GM21723 (cell line): ENCODE measurements around the gene DIP2C.

Experiments
- ATAC-seq: cut with Tn5 transposase; IDR thresholded peaks from one replicate; pipeline ENCODE4 v1.9.1; 2021; ENCODE audit warnings: mild to moderate bottlenecking, moderate library complexity; ENCODE audit not compliant: unreplicated experiment

Gene DIP2C

DNA sequence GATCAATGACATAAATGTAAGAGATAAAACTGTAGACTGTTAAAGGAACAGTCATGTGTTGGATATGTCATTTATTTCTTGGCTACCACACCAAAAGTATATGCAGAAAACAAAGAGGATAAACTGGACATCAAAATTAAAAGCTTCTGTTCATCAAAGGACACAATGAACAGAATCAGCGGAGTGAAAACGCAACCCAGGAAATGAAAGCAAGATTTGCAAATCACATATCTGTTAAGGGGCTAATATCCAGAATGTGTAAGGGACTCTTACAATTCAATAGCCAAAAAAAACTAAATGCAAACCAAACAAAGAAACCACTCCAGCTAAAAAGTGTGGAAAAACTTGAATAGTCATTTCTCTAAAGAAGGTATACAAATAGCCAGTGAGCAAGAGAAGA is 390.0 kb downstream of the DIP2C start:
- no peak for ATAC-seq

DNA sequence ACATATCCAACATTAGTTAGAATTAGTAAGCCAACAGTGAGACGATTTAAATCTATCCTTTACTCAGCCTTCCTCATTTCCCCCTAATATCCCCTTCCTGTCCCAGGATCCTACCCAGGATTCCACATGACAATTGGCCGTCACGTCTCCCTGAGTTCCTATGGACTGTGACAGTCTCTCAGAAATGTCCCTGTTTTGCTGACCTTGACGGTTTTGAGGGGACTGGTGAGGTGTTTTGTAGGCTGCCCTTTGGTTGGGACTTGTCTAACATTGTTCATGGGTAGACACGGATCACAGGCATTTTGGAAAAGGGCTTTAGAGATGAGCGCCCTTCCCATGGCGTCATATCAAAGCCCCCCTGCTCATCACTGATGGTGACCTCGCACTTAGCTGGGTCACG is 391.4 kb downstream of the DIP2C start:
- ATAC-seq, result no peak

DNA sequence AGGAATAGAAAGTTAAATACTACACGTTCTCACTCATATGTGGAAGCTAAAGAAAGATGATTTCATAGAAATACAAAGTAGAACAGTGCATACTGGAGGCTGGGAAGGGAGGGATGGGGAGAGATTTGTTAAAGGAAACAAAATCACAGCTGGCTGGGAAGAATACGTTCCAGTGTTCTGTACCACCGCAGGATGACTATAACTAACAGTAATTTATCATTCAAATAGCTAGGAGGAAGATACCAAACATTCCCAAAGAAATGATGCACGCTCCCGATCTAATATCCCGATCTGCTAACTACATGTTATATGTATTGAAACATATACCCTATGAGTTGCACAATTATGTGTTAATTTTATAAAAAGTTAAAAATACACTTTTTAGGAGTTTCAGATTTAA is 391.9 kb downstream of the DIP2C start:
- no peak for ATAC-seq

DNA sequence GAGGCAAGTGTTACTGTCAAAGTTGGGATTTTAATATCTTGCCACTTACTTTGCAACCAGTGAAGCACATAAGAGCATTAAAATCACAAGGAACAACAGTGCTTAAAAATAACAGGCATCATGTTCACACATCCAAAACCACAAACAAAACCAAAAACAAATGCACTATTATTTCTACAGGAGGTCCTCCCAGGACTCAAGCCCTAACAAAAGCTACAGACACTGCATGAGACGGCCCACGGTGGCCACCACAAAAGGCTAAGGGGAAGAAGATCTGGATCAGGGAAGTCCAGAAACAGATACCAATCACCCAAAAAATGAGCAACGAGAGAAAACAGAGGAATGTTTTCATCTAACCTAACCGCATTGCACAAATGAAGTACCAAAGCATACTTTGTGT is 395.8 kb downstream of the DIP2C start:
- ATAC-seq, result no peak

DNA sequence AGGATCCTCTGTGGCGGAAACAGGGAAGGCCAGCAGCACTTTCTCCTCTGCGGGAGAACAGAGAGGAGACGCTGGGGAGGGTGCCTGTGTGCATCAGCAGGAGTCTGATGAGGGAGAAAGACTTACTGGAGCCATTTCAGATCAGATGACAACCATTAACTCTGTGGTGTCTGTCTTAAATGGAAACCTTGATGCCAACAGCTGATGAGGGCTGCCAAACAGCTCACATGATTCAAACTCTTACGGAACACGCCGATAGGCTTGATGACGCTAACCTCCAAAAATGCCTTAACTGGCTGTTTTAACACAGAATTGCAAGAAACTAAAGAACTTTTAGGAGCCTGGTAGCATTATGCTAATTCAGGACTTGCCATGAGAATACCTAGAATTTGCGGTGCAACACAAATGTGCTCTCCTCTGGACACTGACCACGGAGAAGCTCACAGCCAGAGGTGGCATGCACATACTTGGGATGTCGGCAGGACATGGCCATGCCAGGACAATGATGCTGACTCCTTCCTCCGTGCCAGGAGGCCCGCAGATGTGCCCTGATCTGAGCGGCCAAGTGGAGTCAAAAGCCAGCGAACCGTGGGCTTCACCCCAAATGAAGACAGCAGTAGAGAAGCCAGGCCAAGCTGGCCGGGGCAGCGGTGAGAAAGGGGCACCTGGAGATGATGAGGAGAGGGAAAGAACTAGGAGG is 399.3 kb downstream of the DIP2C start:
- no peak for ATAC-seq

DNA sequence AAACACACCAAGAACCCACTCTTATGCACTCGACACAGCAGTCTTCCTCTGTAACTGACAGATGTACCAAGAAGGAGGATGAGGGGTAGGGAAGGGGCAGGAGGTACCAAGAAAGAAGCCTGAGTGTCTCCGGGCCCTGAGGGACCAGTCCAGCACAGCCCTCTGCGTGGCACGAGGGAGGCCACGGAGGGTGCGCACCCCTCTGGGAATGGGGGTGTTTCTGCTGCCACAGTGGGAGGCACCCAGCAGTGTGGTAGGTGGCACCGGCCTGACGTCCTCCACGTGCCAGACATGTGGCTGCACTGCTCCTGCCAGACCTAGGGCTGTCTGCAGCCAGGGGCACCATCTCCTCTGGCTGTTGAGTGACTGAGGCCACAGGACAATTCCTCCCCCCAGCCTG is 399.9 kb downstream of the DIP2C start:
- ATAC-seq, result no peak

DNA sequence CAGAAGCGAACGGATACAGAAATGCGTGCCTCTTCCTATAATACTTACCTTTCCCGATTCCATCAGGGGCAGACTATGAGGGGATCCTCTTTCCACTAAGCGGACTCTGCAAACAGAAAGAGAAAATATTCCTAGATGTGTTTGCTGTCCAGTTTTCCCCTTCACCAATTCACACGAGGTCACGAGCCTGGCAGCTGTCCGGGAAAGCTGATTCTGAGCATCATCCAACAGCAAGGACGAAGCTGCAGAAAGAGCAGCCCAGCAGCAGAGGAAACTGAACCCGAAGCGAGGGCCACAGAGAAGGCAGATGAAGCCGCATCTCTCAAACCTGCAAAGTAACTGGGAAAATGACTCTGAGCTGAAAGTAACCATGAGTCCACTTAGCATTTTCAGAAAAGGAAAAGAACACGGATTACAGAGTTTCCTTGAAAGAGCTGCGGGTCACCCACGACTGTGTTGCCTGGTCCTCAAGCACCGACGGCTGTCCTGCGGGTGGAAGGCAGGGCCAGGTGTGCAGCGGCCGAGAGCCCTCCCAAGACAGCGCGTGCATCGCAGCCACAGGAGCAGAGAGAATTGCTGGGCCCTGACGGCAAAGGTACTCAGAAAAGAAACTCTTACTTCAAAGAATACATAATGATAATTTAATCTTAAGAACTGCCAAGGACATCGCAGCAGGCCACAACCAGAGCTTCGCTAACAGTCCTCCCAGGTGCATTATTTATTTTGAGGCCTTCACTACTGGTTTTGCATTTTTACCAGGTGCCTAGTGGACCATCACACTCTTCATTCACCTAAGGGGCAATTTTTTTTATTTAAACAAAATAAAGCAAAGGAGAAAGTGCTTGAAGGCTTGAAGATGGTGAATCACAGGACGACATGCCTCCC is 400.9 kb downstream of the DIP2C start:
- no peak for ATAC-seq

DNA sequence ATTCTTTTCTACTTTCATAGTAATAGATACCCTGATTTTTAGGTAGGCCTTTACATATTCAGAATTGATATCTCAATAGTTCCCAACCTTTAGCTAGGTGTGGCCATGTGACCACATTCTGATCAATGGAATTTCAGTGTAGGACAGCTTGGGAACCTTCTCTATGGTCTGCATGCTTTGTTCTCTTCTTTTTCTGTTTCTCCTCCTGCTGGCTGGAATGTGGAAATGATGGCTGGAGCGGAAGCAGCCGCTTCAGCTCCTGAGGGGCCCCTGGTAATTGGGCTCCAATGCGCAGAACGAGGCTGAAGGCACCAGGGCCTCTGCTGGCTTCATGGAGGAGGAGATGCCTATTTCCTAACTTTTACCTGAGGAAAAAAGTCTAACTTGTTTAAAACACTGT is 401.7 kb downstream of the DIP2C start:
- ATAC-seq, result no peak

DNA sequence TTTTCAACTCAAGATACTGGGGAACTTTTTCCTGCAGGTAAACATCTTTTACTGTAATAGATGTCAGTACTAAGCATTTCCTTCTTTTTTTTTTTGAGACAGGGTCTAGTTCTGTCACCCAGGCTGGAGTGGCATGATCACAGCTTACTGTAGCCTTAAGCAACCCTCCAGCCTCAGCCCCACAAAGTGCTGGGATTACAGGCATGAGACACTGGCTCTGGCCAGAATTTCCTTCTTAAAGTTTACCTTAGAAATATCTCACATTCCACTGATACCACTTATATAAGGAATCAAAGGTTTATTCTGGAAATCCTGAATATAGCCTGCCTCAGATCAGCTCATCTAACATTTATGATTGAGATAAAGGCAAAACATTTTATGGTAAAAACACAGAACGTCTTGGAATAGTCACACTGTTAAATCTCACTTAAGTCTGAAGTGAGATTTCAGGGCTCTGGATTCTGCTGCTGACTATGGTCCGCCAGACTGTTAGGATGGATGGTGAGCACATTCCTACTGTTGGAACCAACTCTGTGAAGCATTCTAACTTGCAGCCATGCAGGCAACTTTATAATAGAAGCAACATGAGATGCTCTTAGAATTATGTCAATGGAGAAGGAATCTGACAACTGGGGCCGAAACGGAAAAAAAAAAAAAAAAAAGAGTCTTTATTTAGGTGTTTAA is 402.3 kb downstream of the DIP2C start:
- no peak for ATAC-seq

DNA sequence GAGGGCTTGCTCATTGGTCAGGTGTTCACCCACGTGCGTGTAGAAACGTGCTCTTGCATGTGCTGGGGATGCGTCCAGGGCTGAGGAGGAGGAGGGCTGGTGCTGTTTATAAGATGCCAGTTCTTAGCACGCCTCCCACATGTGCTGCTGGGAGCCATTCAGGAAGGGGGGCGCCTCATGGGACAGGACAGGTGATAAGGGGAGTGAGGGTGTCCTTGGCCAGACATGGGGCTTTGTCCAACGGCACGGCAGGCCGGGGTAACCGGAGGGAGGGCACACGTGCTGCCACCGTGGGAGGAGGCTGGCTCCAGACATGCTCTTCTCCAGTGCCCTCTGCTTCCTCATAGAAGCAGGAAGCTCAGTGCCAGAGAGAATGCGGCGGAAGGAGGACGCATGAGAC is 404.3 kb downstream of the DIP2C start:
- no peak for ATAC-seq

DNA sequence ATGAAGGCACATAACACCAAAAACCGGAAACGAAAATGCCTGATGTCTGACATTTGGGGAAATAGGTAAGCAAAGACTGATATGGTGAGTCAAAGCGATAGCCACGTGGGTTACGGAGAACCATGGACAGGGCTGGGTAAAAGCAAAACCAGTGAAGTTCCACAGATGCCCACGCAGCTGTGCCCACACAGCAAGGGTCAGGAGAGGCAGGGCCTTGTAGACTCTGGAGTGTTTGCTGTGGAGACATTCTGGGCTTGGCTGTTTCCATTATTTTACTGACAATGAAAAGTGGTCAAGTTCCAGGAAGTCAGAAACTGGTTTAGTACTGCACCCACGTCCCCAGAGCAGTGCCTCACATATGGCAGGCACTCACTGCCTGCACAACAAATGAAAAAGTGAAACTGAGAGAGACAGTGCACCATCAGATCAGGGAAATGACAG is 405.5 kb downstream of the DIP2C start:
- peak; percentile 85 for ATAC-seq

DNA sequence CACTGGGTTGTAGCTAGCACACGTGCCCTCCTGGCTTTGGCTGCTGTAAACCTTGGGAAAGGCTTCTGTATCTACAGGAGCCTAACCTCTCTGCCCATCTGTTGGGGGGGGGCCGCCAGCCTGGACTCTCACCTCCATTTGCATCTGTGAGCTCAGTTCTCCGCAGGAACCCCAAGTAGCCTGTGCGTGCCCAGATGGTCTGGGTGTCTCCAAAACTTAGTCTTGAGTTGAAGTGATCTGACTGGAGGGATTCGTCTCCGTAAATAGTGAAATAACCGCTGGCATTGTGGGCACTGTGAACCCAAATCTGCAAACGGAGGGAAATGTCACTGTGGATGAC is 406.4 kb downstream of the DIP2C start:
- no peak for ATAC-seq

DNA sequence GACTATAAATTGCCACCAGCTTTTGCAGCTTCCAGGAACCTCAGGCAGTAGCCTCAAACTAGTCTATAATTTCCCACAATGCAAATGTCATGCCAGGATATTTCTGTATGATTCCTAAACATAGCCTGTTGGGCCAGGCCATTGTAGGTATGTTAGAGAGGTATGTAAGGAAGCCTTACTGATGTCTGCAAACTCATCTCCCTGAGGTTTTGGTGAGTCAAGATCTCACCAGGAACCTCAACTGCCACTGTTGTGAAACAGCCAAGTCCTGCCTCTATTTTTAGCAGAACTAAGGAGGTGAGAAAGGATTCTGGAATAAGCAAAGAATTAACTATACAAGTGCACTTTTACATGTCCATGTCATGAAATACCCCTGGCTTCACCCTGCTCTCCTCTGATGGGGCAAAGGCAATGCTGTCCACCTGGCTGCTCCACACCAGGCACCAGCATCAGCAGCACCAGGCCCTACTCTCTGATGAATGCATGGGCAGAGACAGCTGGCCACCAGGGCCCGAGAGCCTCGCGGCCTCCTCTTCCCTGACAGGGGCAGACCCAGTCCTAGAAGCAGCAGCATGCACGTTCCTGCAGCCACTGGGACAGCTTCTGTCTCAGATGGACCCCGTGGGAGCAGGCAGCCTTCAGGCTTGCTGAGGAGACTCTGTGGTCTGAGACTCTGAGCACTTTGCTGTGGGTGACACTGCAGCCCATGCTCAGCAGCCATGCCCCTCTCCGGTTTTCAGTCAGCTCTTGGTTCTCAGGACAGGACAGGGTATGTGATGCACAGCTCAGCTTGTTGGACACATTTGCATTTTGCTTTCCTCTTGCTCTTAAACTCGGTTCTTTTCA is 407.0 kb downstream of the DIP2C start:
- no peak for ATAC-seq

DNA sequence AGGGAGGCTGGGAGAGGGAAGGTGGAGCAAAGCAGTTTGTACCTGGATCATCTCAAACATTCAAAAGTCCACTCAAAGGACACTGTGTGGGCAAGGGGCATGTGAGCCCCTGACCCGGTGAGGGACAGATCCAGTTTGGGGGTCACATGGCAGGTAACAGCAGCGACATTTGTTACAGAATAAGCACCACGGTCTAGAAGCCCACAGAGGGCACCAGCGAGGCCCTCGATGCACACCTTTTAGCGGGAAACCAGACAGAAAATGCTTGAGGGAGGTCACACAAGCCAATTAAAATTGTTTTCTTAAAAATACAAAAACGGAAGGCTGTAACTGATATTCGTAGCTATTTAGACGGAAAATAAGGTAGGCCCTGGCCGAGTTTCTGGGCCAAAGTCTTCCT is 409.8 kb downstream of the DIP2C start:
- ATAC-seq, result no peak

DNA sequence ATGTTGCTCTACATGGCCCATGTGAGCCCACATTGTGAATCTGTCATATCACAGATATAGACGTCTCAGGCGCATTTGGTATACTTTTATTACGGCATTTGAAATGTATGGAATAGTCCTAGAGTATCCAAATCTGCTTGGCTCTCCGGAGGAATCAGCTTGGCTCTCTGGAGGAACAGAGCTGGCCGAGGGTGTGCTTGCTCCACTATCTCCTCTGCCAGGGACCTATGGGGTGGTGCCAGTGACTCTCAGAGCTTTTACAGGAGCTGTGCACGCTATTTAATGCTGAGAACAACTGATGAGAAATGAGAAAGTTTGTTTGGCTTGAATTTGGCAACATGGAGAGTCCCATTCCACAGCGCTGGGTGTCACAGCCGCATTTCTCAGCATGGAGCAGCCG is 410.2 kb downstream of the DIP2C start:
- no peak for ATAC-seq

DNA sequence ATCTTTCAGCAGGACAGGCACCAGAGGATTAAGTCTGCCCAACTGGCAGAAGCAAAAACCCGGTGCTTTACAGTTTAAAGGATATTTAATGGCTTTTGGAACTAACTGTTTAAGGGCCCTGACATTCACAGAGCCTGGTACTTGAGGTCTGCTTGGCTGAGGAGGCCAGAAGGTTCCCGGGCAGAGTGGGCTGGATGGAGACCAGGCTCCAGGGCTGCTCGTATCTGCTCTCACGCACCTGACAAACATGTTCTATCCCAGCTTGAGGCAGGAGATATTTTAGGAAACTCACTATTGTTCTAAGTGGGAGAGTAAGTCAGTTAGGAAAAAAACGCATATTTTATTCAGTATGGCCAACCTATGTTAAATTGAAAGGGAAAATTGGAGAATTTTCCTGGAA is 410.8 kb downstream of the DIP2C start:
- ATAC-seq, result no peak

DNA sequence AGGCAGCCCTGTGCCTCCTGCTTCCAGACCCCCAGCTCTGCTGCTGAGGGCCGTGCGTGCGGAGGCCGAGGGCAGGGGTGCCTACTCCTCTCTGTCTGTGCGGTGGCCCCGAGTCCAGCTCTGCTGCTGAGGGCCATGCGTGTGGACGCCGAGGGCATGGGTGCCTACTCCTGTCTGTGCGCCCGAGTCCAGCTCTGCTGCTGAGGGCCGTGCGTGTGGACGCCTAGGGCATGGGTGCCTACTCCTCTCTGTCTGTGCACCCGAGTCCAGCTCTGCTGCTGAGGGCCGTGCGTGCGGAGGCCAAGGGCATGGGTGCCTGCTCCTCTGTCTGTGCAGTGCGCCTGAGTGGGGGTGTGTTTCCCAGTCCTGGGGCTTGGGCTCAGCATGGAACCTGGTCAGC is 411.5 kb downstream of the DIP2C start:
- ATAC-seq, result no peak

DNA sequence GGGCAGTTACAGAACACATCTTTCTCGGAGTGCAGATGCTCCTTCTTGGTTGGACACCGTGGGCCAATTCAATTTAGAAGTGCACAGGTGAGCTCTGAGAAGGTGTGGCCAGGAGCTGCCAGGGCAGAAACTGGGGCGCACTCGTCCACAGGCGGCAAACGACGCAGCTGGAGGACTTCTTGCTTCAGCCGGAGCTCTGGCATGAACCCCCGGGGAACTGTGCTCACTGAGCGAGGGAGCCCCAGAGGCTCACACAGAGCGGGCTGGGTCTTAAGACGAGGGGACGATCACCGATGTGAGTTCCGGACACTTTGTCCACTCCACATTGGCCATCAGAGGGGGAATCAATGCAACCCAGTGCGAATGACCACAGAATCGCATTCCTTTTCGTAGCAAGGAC is 413.8 kb downstream of the DIP2C start:
- ATAC-seq, result no peak

DNA sequence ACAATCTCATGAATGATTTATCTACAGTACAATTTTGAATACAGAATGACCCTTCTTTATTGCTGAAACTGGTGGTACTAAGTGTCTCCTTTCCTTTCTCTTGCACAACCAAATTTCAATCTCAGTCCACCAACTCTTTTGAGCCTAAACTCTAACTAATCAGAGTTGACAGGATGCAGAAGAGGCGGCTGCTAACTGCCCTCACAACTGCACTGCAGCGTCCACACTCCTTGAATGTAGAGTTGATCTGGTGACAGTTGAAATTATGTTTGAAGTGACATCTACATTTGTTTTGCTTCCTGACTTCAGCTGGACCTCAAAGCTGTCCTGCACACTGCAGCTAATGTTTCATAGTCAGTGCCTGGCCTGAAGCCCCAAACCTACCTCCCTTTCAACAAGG is 414.6 kb downstream of the DIP2C start:
- ATAC-seq, result no peak

DNA sequence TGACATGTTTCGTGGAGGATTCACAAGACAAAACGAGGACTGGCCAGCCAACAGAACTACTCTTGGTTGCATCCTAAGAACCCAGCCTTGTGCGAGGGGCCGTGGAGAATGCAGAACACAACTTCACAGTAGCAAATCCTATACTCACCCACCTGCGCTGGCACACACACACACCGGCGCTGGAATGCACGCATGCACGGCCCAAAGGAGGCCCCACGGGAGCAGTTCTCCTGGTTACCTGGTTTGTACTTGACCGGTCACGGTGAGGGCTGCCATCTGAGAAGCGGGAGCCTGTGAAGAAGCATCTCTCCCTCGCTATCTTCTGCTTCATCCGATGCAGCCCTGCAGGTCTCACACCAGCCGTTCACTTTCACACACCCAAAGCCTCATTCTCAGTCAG is 416.4 kb downstream of the DIP2C start:
- ATAC-seq, result no peak

DNA sequence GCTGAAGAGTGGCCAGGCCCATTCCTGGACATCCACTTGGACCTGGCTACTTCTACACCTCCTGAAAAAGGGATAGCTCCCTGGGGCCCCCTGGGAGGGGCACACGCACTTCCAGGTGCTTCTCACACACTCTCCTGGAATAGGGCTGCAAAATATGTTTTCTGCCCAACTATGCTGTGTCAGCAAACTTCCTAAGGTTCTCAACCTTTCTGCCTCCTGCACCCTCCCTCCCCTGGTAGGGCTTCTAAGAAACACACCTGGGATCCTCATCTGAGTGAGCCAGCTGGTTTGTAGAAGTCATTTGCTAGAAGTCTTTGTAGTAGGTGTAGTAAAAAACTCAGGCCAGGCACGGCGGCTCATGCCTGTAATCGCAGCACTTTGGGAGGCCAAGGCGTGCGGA is 417.7 kb downstream of the DIP2C start:
- no peak for ATAC-seq
